ENCODE results near the gene PUDP.

PUDP gene

DNA sequence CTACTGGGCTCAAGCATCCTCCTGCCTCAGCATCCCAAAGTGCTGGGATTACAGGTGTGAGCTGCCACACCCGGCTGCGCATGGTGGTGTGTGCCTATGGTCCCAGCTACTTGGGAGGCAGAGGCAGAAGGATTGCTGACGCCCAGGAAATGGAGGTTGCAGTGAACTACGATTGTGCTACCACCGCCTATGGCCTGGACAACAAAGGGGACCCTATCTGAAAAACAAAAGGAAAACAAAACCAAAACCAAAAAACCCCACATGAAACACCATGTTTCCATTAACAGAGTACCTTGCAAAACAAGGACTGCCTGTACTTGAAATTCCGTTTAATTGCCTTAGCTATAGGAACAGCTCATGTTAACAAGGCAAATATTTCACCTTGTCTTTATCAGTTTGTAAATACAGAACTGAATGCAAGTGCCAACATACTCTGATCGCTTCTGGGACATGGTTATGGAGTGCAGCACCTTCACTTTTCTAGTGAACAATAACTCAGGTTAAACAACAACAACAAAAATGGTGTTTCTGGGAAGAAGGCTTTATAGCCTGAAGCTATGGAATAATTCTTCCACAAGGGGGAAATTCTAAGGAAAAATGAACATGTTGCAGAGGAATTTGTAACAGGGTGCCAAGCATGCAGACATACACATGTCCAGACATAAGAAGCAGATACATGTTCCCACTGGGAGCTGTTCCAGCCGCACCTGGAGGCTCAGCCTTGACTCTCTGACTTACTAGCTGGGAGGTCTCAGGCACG is 73.6 kb downstream of the PUDP start:
- Histone ChIP-seq H3K27me3 (ENCODE audit: control insufficient read depth in 1 of 2, insufficient read depth in 2 of 2, low read length in 2 of 2) (no peaks in the 10 kb centered on the region), H3K9ac (ENCODE audit: low read length in 2 of 2) (no peak overlapping the region), H3K27ac (ENCODE audit: low read length) (no peak overlapping the region), H3K4me1 (ENCODE audit: control insufficient read depth, insufficient read depth, low read length) (no peaks in the 10 kb centered on the region), H3K4me3 (ENCODE audit: low read length in 2 of 2) (no peak overlapping the region), H3K9me3 (ENCODE audit: control insufficient read depth in 2 of 2, low read length in 2 of 2) (no peaks in the 10 kb centered on the region), H3K36me3 (ENCODE audit: control insufficient read depth in 2 of 2, insufficient read depth in 2 of 2, low read length in 2 of 2) (peaks cover 0 to 8% of the 10 kb centered on the region in 2 donors)

DNA sequence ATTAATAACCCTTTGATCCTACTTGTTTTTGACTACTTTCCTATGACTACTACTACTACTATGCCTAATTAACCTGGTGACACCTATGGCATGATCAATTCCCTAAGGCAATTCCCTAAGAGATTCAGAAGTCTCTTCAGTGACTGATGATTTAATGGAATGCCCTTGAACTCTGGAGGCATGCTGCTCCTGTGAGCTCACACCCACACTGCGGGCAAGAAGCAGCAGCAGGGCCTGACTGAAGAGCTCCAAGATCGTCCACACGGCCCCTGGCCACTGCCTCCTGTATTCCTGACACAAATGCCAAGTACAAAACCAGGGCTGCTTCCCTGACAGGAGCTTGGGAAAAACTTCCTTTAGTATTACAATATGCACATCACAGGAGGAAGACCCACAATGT is 74.6 kb downstream of the PUDP start:
- H3K4me1 ChIP-seq (ENCODE audit: control insufficient read depth, insufficient read depth, low read length): no peaks in the 10 kb centered on the region
- no peaks in the 10 kb centered on the region for H3K9me3 ChIP-seq (ENCODE audit: control insufficient read depth in 2 of 2, low read length in 2 of 2)
- no peak overlapping the region for H3K4me3 ChIP-seq (ENCODE audit: low read length in 2 of 2)
- H3K36me3 ChIP-seq (ENCODE audit: control insufficient read depth in 2 of 2, insufficient read depth in 2 of 2, low read length in 2 of 2): peaks cover 0 to 8% of the 10 kb centered on the region in 2 donors
- no peak overlapping the region for H3K9ac ChIP-seq (ENCODE audit: low read length in 2 of 2)
- H3K27me3 ChIP-seq (ENCODE audit: control insufficient read depth in 1 of 2, insufficient read depth in 2 of 2, low read length in 2 of 2): no peaks in the 10 kb centered on the region
- H3K27ac ChIP-seq (ENCODE audit: low read length): no peak overlapping the region

DNA sequence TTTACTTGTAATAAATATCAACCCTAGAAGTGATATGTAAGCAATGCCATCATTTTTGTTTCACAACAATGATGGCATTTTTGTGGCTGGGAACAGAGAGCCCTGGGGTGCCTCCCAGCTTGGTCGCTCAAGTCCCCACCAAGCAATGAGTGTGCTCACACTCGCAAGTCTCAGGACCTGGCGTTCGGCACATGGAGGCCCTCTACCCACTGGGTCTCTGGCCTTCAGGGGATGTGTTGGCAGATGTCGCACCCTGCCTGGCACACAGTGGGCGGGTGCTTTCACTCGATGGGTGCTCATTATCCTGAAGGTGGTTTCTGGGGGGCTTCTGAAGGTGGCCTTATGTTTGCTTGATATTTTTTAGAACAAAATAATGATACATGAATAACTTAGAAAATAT is 75.1 kb downstream of the PUDP start:
- Histone ChIP-seq H3K9ac (ENCODE audit: low read length in 2 of 2) (no peak overlapping the region), H3K36me3 (ENCODE audit: control insufficient read depth in 2 of 2, insufficient read depth in 2 of 2, low read length in 2 of 2) (peaks cover 0 to 8% of the 10 kb centered on the region in 2 donors), H3K4me1 (ENCODE audit: control insufficient read depth, insufficient read depth, low read length) (no peaks in the 10 kb centered on the region), H3K27me3 (ENCODE audit: control insufficient read depth in 1 of 2, insufficient read depth in 2 of 2, low read length in 2 of 2) (no peaks in the 10 kb centered on the region), H3K9me3 (ENCODE audit: control insufficient read depth in 2 of 2, low read length in 2 of 2) (no peaks in the 10 kb centered on the region), H3K4me3 (ENCODE audit: low read length in 2 of 2) (no peak overlapping the region), H3K27ac (ENCODE audit: low read length) (no peak overlapping the region)

DNA sequence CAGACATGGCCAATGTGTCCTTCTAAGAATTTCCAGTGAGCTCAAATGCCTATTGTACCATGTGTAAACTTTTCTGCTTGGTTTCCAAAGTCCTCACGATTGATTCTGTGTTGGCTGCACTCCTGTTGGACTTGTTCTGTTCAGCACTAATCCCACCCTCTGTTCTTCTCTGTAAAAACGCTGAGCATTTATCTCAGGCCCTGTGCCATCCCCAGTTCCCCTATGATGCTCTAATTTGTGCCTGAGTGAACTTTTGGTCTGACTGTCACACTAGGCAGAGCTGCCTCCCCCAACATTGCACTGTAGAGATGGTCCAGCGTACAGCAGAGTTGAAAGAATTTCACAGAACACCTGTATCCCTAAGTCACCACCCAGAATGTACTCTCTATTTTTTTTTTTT is 76.6 kb downstream of the PUDP start:
- Histone ChIP-seq H3K9ac (ENCODE audit: low read length in 2 of 2) (no peak overlapping the region), H3K27ac (ENCODE audit: low read length) (no peak overlapping the region), H3K36me3 (ENCODE audit: control insufficient read depth in 2 of 2, insufficient read depth in 2 of 2, low read length in 2 of 2) (peaks cover 0 to 4% of the 10 kb centered on the region in 2 donors), H3K4me3 (ENCODE audit: low read length in 2 of 2) (no peak overlapping the region), H3K27me3 (ENCODE audit: control insufficient read depth in 1 of 2, insufficient read depth in 2 of 2, low read length in 2 of 2) (no peaks in the 10 kb centered on the region), H3K9me3 (ENCODE audit: control insufficient read depth in 2 of 2, low read length in 2 of 2) (no peaks in the 10 kb centered on the region), H3K4me1 (ENCODE audit: control insufficient read depth, insufficient read depth, low read length) (no peaks in the 10 kb centered on the region)

DNA sequence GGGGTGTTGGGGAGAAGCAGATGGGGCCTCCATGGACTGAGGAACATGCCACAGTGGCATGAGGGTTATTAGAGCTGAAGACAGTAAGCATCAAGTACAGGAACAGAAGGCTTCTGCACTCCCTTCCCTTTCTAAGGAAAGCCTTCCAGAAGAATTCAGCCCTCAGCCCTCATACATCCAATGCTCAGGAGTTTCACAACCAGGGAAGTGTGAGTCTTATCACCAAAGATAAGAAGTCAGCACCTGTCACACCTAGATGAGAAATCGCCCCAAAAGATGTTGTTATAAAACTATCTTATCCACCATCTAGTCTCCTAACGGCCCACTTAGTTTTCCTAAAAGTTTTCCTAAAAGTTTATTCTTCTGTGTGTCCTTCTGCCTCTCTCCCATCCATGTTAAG is 78.4 kb downstream of the PUDP start:
- H3K36me3 ChIP-seq (ENCODE audit: control insufficient read depth in 2 of 2, insufficient read depth in 2 of 2, low read length in 2 of 2): peaks cover 0 to 2% of the 10 kb centered on the region in 2 donors
- H3K9ac ChIP-seq (ENCODE audit: low read length in 2 of 2): no peak overlapping the region
- no peak overlapping the region for H3K4me3 ChIP-seq (ENCODE audit: low read length in 2 of 2)
- H3K27me3 ChIP-seq (ENCODE audit: control insufficient read depth in 1 of 2, insufficient read depth in 2 of 2, low read length in 2 of 2): no peaks in the 10 kb centered on the region
- H3K4me1 ChIP-seq (ENCODE audit: control insufficient read depth, insufficient read depth, low read length): no peaks in the 10 kb centered on the region
- H3K27ac ChIP-seq (ENCODE audit: low read length): no peak overlapping the region
- no peaks in the 10 kb centered on the region for H3K9me3 ChIP-seq (ENCODE audit: control insufficient read depth in 2 of 2, low read length in 2 of 2)

DNA sequence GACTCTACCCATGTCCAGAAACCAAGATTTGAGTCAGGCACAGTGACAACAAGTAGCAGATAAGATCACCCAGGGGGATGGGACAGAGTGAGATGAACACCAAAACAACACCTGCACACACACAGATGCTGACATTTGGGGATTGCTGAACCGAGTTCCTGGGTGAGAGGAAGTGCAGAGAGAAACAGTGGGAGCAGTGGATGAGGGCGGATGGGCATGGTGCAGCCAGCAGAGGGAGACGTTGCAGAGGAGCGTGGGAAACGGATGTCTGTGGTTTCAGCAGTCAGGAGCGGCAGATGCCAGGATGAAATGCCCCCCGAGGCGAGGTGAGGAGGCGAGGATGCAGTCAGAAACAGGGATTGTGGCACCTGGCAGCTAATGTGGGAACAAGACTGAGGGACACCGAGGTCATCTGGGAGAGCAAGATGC is 79.0 kb downstream of the PUDP start:
- no peak overlapping the region for H3K27ac ChIP-seq (ENCODE audit: low read length)
- H3K27me3 ChIP-seq (ENCODE audit: control insufficient read depth in 1 of 2, insufficient read depth in 2 of 2, low read length in 2 of 2): no peaks in the 10 kb centered on the region
- H3K9ac ChIP-seq (ENCODE audit: low read length in 2 of 2): no peak overlapping the region
- no peaks in the 10 kb centered on the region for H3K9me3 ChIP-seq (ENCODE audit: control insufficient read depth in 2 of 2, low read length in 2 of 2)
- H3K36me3 ChIP-seq (ENCODE audit: control insufficient read depth in 2 of 2, insufficient read depth in 2 of 2, low read length in 2 of 2): no peaks in the 10 kb centered on the region
- no peak overlapping the region for H3K4me3 ChIP-seq (ENCODE audit: low read length in 2 of 2)
- no peaks in the 10 kb centered on the region for H3K4me1 ChIP-seq (ENCODE audit: control insufficient read depth, insufficient read depth, low read length)

DNA sequence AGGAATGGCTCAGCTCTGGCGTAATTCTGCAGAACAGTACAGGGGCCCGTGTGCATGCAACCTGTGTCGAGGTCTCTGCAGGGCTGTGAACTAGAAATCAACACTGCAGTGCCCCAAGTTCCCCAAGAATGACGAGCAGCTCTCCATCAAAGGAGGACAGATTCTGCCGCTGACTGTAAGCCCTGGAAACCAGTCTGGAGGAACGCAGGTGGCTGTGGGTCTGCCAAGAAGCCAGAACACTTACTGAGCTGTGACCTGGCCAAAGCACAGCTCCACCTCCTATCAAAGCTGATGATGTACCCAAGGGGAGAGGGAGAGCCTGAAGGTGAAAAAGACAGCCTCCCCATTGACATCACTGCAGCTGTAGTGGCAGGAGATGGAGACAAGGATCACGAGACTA is 80.7 kb downstream of the PUDP start:
- H3K36me3 ChIP-seq (ENCODE audit: control insufficient read depth in 2 of 2, insufficient read depth in 2 of 2, low read length in 2 of 2): no peaks in the 10 kb centered on the region
- no peak overlapping the region for H3K27ac ChIP-seq (ENCODE audit: low read length)
- no peaks in the 10 kb centered on the region for H3K4me1 ChIP-seq (ENCODE audit: control insufficient read depth, insufficient read depth, low read length)
- no peak overlapping the region for H3K4me3 ChIP-seq (ENCODE audit: low read length in 2 of 2)
- no peaks in the 10 kb centered on the region for H3K9me3 ChIP-seq (ENCODE audit: control insufficient read depth in 2 of 2, low read length in 2 of 2)
- H3K9ac ChIP-seq (ENCODE audit: low read length in 2 of 2): no peak overlapping the region
- H3K27me3 ChIP-seq (ENCODE audit: control insufficient read depth in 1 of 2, insufficient read depth in 2 of 2, low read length in 2 of 2): no peaks in the 10 kb centered on the region

DNA sequence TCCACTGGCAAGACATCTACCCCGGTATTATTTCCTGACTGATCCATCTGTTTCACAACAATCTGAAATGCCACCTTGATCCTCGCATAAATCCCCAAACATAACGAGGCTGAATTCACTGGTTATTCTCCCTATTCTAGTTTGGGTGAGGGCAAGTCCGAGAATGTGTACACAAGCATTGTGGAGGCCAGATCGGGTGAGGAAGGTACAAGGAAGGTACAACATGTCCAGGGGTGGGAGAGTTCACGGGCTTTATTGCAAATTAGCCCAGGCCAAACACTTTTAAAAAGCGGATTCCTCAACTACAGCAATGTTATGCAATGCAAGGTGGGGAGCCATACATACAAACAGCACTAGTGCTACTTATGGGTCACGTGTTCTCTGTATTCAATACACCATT is 82.5 kb downstream of the PUDP start:
- H3K9ac ChIP-seq (ENCODE audit: low read length in 2 of 2): no peak overlapping the region
- no peak overlapping the region for H3K27ac ChIP-seq (ENCODE audit: low read length)
- H3K4me1 ChIP-seq (ENCODE audit: control insufficient read depth, insufficient read depth, low read length): no peaks in the 10 kb centered on the region
- no peaks in the 10 kb centered on the region for H3K27me3 ChIP-seq (ENCODE audit: control insufficient read depth in 1 of 2, insufficient read depth in 2 of 2, low read length in 2 of 2)
- H3K36me3 ChIP-seq (ENCODE audit: control insufficient read depth in 2 of 2, insufficient read depth in 2 of 2, low read length in 2 of 2): no peaks in the 10 kb centered on the region
- H3K9me3 ChIP-seq (ENCODE audit: control insufficient read depth in 2 of 2, low read length in 2 of 2): no peaks in the 10 kb centered on the region
- no peak overlapping the region for H3K4me3 ChIP-seq (ENCODE audit: low read length in 2 of 2)

DNA sequence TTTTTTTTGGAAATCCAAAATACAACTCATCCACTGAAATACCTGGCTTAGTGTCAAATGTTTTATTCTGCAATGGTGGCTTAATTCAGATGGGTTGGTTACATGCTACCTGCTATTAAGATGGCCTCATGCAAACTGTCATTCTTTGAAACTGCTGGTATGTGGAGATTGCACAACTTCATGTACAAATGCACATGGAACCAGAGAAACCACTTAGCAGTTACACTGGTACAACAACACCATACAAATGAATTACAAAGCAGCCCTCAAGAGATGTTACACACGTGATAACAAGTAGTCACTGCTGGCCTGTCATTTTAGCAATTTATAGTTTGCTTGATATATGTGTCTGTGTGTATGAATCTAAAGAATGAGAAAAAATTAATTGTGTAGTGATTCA is 85.0 kb downstream of the PUDP start:
- H3K36me3 ChIP-seq (ENCODE audit: control insufficient read depth in 2 of 2, insufficient read depth in 2 of 2, low read length in 2 of 2): peaks cover 0 to under 1% of the 10 kb centered on the region in 2 donors
- no peaks in the 10 kb centered on the region for H3K4me1 ChIP-seq (ENCODE audit: control insufficient read depth, insufficient read depth, low read length)
- no peak overlapping the region for H3K27ac ChIP-seq (ENCODE audit: low read length)
- H3K9me3 ChIP-seq (ENCODE audit: control insufficient read depth in 2 of 2, low read length in 2 of 2): no peaks in the 10 kb centered on the region
- no peaks in the 10 kb centered on the region for H3K27me3 ChIP-seq (ENCODE audit: control insufficient read depth in 1 of 2, insufficient read depth in 2 of 2, low read length in 2 of 2)
- no peak overlapping the region for H3K4me3 ChIP-seq (ENCODE audit: low read length in 2 of 2)
- H3K9ac ChIP-seq (ENCODE audit: low read length in 2 of 2): no peak overlapping the region

DNA sequence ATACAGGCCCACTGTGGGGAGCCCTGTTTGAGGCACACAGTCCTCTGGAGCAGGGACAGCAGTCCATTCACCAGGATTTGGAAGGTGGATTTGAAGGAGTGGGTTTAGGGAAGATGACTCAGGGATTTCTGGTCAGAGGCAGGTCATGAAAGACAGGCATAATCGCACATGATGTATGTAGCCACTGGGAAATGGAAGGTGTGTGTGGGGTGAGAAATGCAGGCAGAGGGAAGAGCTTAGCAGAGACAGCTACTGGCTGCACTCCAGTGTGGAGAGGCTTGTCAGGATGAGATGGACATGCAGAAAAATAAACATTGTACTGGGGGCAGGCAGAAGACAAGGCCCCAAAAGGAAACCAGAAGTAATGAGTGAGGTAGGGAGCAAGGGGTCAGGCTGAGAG is 85.7 kb downstream of the PUDP start:
- Histone ChIP-seq H3K27me3 (ENCODE audit: control insufficient read depth in 1 of 2, insufficient read depth in 2 of 2, low read length in 2 of 2) (no peaks in the 10 kb centered on the region), H3K27ac (ENCODE audit: low read length) (no peak overlapping the region), H3K4me3 (ENCODE audit: low read length in 2 of 2) (no peak overlapping the region), H3K9me3 (ENCODE audit: control insufficient read depth in 2 of 2, low read length in 2 of 2) (no peaks in the 10 kb centered on the region), H3K4me1 (ENCODE audit: control insufficient read depth, insufficient read depth, low read length) (no peaks in the 10 kb centered on the region), H3K36me3 (ENCODE audit: control insufficient read depth in 2 of 2, insufficient read depth in 2 of 2, low read length in 2 of 2) (peaks cover 0 to 7% of the 10 kb centered on the region in 2 donors), H3K9ac (ENCODE audit: low read length in 2 of 2) (no peak overlapping the region)

DNA sequence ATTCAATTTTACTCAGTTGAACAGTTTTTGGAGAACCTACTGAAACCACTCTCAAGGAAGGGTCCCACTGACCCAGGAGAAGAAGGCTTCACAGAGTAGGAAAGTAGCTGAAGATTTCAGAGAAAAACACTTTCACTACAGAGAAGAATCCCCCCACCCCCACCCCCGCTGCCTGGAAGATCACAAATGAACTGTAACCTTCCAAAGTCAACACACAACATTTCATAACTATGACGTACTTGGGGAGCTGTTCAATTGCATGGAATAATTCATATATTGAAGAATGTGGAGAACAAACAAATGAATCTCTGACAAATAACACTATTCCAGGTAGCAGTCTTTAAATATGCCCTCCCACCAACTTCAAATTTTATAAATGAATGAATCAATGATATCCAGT is 86.5 kb downstream of the PUDP start:
- no peaks in the 10 kb centered on the region for H3K9me3 ChIP-seq (ENCODE audit: control insufficient read depth in 2 of 2, low read length in 2 of 2)
- no peak overlapping the region for H3K9ac ChIP-seq (ENCODE audit: low read length in 2 of 2)
- H3K4me1 ChIP-seq (ENCODE audit: control insufficient read depth, insufficient read depth, low read length): no peaks in the 10 kb centered on the region
- H3K27me3 ChIP-seq (ENCODE audit: control insufficient read depth in 1 of 2, insufficient read depth in 2 of 2, low read length in 2 of 2): no peaks in the 10 kb centered on the region
- no peak overlapping the region for H3K27ac ChIP-seq (ENCODE audit: low read length)
- peaks cover 0 to 9% of the 10 kb centered on the region in 2 donors for H3K36me3 ChIP-seq (ENCODE audit: control insufficient read depth in 2 of 2, insufficient read depth in 2 of 2, low read length in 2 of 2)
- H3K4me3 ChIP-seq (ENCODE audit: low read length in 2 of 2): no peak overlapping the region
